ENCODE results near the gene ATCAY.
"Not testable (repeated sequence)": the region's sequence is repeated elsewhere in the genome, so short reads cannot be mapped to it uniquely, and the experiment has no call there.

ATCAY gene

DNA sequence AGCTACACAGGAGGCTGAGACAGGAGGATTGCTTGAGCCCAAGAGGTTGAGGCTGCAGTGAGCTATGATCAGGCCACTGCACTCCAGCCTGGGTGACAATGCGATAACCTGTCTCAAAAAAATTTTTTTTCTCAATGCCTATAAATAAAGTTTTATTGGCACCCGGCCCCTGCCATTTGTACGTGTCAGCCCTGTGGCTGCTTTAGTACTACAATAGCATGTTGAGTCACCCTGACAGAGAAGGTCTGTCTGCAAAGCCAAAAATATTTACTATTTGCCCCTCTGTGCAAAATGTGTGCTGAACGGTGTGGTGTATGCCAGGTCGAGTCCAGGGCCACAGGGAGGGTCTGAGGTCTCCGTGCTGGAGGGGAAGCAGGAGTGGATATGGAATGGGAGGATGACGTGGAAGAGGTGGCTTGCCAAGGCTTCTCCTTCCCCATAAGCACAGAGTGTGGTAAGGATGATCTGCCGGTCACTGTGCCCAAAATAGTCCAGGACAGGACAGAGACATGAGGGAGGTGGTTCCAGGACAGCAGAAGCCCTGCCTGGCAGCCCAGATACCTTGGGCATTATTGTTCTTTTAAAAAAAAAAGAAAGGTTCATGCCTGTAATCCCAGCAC lies 62.4 kb downstream of the ATCAY start:
- no peak for DNase-seq (ENCODE audit: low read depth)

DNA sequence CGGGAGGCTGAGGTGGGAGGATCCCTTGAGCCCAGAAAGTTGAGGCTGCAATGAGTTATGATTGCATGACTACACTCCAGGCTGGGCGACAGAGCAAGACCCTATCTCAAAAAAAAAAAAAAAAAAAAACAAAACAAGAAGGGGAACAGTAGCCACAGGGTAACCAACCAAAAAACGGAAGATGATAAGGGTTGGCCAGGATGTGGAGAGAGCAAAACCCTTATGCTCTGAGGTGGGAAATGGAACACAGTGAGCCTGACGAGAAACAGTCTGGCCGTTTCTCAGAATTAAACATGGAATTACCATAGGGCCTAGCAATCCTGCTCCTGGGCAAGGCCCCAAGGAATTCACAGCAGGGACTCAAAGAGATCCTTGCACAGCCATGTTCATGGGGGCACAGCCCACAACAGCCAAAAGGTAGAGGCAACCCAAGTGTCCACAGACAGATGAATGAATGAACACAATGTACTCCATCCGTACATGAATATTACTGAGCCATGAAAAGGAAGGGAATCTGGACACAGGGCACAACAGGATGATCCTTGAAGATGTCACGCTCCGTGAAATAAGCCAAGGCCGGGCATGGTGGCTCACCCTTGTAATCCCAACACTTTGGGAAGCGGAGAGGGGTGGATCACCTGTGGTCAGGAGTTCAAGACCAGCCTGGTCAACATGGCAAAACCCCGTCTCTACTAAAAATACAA lies 63.7 kb downstream of the ATCAY start:
- no peak for DNase-seq (ENCODE audit: low read depth)
- no peak overlapping the region for H3K4me3 ChIP-seq (ENCODE audit: low read depth, low read length)

More for the DNA sequence above, 62.4 kb downstream of the ATCAY start:
- H3K4me3 ChIP-seq (ENCODE audit: low read depth, low read length) = no peak overlapping the region

DNA sequence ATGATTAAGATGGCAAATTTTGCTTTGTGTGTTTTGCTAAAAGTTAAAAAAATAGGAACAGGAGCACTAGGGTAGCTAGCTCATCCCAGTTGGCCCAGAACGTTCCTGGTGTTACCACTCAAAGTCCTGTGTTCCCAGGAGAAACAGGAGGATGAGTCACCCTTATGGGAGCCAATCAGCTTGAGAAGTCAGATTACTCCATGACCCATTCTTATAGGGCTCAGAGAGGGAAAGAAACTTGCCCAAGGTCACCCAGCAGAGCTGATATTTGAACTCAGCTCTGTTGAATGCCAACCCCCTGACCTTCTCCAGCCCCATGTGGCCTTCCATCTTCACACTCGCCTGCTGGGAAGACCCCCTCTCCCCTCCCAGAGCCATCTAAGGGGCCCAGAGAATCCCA lies 65.4 kb downstream of the ATCAY start:
- no peak for DNase-seq (ENCODE audit: low read depth)
- no peak overlapping the region for H3K4me3 ChIP-seq (ENCODE audit: low read depth, low read length)

DNA sequence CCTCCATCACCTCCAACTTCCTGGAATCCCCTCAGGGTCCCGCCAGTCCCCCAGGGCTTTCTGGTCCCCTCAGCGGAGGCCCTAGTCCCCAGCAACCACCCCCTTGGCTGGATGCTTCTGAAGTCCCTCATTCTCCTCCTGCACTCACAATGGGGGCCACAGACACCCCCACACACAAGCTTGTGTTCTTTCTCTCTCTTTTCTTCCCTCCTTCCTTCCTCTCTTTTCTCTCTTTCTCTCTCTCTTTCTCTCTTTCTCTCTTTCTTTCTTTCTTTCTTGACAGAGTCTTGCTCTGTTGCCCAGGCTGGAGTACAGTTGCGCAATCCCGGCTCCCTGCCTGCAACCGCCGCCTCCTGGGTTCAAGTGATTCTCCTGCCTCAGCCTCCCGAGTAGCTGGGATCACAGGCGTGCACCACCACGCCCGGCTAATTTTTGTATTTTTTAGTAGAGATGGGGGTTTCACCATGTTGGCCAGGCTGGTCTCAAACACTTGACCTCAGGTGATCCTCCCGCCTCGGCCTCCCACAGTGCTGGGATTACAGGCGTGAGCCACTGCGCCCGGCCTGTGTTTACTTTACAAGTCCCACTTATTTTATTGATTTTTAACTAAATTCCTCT lies 66.9 kb downstream of the ATCAY start:
- not testable (repeated sequence) for H3K4me3 ChIP-seq (ENCODE audit: low read depth, low read length); DNase-seq (ENCODE audit: low read depth)

DNA sequence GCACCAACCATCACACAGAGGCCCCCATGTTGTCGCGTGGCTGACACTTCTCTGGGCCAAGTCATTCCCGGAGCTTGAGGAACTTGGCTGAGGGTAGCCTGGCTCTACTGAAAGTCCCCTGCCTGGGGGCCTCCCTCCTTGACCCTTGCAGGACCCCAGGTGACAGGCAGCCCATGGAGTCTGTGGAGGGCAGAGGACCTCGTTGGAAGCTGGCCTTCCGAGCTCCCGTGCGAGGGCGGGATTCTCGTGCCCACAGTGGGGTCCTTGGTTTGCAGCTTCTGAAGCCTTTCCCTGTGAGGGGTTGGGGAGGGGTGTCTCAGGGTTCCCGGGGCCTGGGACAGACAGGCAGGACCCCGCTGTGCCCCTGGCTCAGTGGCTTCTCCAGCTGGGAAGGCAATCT lies 68.8 kb downstream of the ATCAY start:
- no peak for DNase-seq (ENCODE audit: low read depth)
- H3K4me3 ChIP-seq (ENCODE audit: low read depth, low read length) = no peak overlapping the region

DNA sequence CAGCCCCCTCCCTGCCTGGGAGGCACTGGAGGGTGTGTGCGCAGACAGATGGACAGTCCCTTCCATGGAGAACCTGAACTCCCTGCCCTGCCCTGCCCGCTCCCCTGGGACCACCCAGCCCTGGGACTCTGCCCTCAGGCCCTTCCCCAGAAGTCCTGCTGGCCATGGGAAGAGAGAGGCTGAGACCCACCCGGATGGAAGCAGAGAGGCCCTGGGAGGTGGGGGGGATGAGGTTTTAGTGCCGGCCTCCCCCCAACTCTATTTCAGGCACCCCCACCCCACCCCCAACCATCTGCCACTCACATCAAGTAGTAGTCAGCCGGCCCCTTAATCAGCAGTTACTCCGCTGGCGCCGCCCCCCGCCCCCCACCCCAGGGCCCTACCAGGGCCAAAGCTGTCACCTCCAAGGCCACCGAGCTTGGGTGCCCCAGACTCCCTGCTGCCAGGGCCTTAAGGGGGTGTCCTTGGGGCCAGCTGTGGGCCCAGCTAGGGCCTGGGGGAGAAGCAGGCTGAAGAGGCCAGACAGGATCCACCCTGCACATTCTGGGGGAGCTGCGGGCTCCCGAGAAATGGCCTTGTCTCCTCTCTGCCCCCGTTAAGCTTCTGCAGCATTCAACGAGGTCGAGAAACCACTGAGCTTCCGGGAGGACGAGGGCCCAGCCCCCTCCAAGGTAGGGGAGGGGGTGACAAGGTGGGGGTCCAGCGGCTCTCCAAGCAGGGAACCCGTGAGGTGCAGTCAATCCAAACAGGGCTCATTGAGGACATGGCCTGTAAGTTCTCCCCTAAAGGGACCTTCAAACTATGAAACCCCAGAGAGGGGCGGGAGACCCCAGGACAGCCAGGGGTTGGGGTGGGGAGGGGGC lies 69.7 kb downstream of the ATCAY start:
- no peak overlapping the region for H3K4me3 ChIP-seq (ENCODE audit: low read depth, low read length)
- no peak for DNase-seq (ENCODE audit: low read depth)

DNA sequence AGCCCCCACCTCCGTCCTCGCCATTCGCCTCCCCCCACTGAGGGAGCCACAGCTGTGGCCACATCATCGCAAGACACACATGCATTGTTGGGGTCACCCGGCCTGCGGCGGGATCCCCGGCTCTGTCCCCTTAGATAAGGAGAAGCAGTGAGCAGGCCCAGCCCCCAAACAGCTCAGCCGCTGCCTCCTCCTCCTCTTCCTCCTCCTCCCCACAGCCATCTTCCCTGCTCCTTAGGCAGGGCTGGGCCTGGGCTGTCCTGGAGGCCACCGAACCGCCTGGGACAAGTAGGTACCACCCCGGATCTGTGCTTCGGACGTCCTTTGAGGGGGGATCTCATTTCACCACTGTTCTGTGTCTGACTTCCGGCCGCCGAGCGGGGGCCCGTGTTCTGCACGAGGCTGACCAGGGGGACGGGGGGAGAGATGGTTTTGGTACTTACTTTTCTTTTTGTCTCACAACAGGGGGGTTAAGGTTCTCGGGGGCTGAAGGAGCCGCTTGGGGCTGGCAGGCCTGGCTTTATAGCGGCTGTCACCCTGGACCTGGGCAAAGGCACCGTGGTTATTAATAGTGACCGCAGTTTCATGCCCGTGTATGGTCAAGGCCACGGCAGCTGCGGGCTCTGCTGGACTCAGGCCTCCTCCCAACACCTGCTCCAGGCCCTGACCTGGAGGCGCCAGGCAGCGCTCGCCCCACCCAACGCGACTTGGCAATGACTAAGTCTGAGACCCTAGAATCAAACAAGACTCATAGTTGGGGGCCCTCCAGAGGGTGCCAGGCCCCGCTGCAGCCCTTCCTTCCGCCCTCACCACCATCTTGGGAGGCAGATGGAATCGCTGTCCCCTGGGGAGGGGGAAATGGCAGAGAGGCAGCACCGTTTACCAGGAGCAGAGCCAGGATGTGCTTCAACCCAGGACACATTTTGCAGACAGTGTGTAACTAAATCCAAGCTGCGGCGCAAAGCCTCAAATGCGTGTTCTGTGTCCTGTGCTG lies 70.7 kb downstream of the ATCAY start:
- H3K4me3 ChIP-seq (ENCODE audit: low read depth, low read length) = no peak overlapping the region

DNA sequence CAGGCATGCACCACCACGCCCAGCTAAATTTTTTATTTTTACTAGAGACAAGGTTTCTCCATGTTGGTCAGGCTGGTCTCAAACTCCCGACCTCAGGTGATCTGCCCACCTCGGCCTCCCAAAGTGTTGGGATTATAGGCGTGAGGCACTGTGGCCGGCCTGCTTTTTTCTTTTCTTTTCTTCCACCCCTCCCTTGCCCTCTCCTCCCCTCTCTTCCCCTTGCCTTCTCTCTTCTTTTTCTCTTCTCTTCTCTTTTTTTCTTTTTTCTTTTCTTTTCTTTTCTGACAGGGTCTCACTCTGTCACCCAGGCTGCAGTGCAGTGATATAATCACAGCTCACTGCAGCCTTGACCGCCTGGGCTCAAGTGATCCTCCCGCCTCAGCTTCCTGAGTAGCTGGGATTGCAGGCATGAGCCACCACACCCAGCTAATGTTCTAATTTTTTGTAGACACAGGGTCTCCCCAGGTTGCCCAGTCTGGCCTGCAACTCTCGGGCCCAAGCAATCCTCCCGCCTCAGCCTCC lies 72.3 kb downstream of the ATCAY start:
- not testable (repeated sequence) for DNase-seq (ENCODE audit: low read depth); H3K4me3 ChIP-seq (ENCODE audit: low read depth, low read length)

More for the DNA sequence above, 70.7 kb downstream of the ATCAY start:
- DNase-seq (ENCODE audit: low read depth) = peak; percentile 17

DNA sequence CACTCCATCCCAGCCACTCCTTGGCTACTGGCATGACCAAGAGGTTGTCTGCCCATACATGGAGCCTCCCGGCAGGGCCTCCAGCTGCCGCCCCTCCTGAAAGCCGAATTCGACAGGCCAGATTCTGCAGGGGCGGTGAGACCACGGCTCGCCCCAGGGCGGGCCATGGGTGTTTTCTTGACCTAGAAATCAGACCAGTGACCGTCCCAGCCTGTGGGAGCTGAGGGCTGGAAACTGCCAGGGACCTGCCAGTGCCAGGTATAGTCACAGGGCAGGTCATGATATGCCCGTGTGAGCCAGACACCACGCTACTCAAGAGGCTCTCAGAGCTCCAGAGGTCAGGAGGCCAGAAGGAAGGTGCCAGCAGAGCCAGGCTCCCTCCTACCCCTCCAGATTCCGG lies 73.6 kb downstream of the ATCAY start:
- no peak for DNase-seq (ENCODE audit: low read depth)
- no peak overlapping the region for H3K4me3 ChIP-seq (ENCODE audit: low read depth, low read length)

DNA sequence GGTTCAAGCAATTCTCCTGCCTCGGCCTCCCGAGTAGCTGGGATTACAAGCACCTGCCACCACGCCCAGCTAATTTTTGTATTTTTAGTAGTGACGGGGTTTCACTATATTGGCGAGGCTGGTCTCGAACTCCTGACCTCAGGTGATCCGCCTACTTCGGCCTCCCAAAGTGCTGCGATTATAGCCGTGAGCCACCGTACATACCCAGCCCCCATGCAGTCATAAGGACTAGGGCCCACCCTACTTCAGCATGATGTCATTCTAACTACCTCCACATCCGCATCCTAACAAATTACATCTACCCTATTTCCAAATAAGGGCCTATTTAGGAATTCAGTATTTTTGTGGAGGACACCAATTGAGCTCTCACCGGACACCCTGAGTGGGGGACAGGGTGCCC lies 74.8 kb downstream of the ATCAY start:
- not testable (repeated sequence) for H3K4me3 ChIP-seq (ENCODE audit: low read depth, low read length); DNase-seq (ENCODE audit: low read depth)

DNA sequence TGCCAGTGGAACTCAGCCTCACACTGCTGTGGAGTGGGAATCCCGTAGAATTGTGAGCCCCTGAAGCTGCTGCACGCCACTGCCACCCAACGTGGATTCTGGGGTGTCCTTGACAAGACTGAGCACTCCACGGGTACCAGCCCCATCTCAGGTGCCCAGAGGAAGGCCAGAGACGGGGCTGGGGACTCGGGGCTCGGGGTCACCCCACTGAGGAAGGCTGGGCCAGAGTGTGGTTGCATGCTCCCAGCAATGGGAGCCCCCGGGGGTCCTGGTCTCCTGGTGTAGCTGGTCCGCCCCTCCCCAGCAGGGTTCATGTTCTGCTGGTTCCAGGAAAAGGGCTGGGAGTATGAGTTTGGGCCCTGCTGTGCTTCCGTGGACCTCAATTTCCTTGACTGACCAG lies 75.2 kb downstream of the ATCAY start:
- no peak for DNase-seq (ENCODE audit: low read depth)
- no peak overlapping the region for H3K4me3 ChIP-seq (ENCODE audit: low read depth, low read length)

DNA sequence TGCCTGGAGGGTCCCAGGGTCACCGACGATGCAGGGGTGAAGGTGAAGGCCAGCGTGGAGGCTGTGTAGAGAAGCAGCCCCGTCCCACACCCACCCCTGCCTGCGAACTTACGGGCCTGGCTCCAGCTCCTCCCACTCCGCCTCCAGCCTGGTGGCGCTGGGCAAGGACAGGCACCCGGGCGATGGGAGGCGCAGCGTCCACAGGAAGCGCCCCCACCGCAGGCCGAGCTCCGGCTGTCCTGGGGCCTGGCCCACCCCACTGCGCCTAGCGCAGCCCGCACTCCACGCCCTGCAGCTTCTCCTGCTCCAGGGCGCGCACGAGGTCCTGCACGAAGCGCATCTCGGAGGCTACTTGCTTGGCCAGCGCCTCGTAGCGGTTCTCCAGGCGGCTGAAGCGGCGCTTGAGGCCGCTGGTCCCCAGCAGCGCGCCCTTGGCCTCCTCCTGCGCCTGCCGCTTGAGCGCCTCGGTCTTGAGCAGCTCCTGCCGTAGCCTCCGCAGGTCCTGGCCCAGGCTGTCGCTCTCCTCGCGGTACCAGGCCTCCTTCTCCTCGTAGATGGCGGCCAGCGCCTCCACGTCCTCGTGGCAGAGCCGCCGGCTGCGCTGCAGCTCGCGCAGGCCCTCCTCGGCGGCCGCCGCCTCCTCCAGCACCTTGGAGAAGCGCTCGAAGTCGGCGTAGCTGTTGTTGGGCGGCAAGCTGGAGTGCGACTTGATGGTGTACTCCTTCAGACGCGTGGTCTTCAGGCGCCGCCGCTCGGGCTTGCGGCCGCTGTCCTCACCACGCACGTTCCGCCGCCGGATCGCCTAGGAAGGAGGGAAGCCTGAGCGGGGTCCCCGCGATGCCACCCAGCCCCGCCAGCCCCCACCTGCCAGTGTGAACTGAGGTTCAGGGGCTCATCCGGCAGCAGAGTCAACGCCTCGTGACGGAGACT lies 78.6 kb downstream of the ATCAY start:
- no peak for DNase-seq (ENCODE audit: low read depth)
- no peak overlapping the region for H3K4me3 ChIP-seq (ENCODE audit: low read depth, low read length)

DNA sequence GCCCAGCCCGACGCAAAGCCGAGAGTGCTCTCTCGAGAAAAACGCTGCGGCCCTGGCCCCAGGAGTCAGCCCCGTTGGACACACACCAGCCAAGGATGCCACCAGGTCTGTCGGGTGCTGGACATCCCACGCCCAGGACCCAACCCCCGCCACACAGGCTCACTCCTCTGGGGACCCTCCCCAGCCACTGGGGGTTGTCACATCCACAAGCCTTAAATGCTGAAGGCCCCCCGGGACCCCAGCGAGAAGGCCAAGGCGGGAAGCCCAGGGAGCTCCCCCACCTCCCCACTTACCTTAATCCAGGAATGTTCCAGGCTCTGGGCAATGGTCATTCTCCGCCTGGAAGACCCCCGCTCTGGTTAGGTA lies 79.3 kb downstream of the ATCAY start:
- no peak for DNase-seq (ENCODE audit: low read depth)

DNA sequence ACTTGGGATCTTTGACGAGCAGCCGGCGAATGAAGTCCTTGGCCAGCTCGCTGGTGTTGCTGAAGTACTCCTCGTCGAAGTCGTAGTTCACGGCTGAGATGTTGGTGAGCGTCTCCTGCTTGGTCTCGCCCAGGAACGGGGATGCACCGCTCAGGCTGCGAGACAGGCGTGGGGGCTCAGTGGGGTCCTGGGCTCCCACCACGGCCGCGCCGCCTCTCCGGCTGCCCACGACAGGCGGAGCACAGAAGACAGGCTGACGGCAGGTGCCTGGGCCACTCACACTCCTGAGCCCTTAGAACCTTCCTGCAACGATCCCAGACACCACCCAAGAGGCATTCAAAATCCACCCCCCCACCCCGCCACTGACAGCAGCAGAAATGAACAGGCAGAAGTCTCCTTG lies 80.5 kb downstream of the ATCAY start:
- DNase-seq (ENCODE audit: low read depth) = no peak
- H3K4me3 ChIP-seq (ENCODE audit: low read depth, low read length) = no peak overlapping the region

More for the DNA sequence above, 79.3 kb downstream of the ATCAY start:
- no peak overlapping the region for H3K4me3 ChIP-seq (ENCODE audit: low read depth, low read length)

DNA sequence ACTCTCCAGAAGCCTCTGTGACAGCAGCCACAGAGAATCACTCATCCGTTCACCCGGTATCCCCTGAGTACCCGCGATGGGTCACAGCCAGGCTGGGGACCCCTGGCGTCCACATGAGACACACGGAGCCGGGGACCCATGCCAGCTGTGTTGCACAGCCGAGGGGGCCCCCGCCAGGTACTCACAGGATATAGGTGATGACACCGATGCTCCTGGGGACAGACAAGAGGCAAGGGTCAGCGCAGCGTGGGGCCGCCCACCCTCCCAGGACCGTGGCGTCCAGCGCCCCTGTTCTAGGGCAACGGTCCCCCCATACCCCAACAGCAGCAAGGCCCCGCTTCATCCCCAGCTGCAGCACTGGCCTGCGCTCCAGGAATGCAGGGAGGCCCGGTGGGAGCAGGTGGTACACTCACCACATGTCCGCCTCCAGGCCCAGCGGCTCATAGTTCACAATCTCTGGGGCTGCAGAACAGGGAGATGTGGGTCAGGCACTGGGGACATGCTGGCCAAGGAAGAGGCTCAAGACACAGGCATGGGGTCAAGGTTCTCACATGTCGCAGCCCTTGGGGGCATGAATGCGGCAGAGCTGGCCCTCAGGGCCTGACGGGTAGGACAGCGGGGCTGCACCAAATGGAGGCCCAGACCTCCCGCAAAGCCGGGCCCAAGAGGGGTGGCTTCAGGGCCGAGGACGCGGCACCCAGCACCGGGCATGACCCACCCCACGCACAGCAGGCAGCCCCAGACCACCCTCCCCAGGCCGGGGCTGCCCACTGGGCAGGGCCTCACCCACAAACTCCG lies 83.2 kb downstream of the ATCAY start:
- no peak overlapping the region for H3K4me3 ChIP-seq (ENCODE audit: low read depth, low read length)
- DNase-seq (ENCODE audit: low read depth) = no peak

DNA sequence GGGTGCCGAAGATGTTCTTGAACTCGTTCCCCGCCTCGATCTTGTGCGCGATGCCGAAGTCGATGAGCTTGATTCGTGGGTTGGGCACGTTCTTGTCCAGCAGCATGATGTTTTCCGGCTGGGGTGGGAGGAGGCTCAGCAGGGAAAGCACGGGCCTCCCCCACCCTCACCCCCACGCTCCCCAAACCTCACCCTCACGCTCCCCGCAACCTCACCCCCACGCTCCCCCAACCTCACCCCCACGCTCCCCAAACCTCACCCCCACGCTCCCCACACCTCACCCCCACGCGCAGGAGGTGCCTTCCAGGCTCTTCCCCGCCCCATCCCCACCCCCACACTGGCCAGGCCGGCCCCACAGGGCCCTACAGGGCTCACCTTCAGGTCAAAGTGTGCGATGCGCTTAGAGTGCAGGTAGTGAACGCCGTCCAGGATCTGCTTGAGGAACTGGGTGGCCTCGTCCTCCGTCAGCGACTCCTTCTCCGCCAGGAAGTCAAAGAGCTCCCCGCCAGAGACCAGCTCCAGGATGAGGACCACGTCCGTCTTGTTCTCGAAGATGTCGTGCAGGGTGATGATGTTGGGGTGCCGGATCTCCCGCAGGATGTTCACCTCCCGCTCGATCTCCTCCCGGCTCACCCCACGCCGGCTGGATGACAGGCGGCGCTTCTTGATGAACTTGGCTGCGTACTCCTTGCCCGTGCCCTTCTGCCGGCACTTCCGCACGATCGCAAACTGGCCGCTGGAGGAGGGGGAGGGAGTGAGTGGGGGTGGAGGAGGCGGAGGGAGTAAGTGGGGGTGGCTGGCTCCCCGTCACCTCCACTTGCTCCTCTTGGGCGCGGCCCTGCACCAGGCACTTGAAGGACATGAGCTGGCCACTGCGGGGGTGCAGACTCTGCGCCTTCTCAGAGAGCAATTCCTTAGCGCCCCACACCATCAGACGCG lies 84.0 kb downstream of the ATCAY start:
- DNase-seq (ENCODE audit: low read depth) = no peak
- no peak overlapping the region for H3K4me3 ChIP-seq (ENCODE audit: low read depth, low read length)
